CD14-positive monocyte (primary cell): ENCODE data around the gene SLC9A7. TPM values are rescaled to one million over a fixed set of nuclear protein-coding genes. Genes with fewer than 3 reads are reported as not detected.

Experiments
- DNase-seq, 3 donors: peaks; one replicate each; pipeline ENCODE4 v3.0.0-alpha.2; 2011 to 2022
- H2AFZ ChIP-seq: 2 replicates; pipeline ENCODE4 v1.6.0; 2012; ENCODE audit warnings: mild to moderate bottlenecking, low read depth, low read length, inconsistent platforms; ENCODE audit not compliant: insufficient read depth, poor library complexity, severe bottlenecking
- H3K27ac ChIP-seq, 2 donors: 1 replicate in 1 of 2; 2 replicates in 1 of 2; pipeline ENCODE4 v1.5.1; 2012 to 2013; ENCODE audit warnings: low read length in 2 of 2, control low read depth in 1 of 2, inconsistent platforms in 1 of 2, low read depth in 1 of 2, mild to moderate bottlenecking in 1 of 2
- H3K27me3 ChIP-seq, 2 donors: one replicate each; pipeline versions ENCODE4 v1.6.0 to v1.6.1; 2011 to 2013; ENCODE audit warnings: low read length in 2 of 2; ENCODE audit not compliant: control insufficient read depth in 2 of 2, insufficient read depth in 2 of 2
- H3K36me3 ChIP-seq, 2 donors: replicated peaks in 1 of 2; 1 replicate in 1 of 2; 2 replicates in 1 of 2; pipeline versions ENCODE4 v1.5.1 to v1.6.1; 2012 to 2013; ENCODE audit warnings: low read length in 2 of 2, control low read depth in 1 of 2, inconsistent platforms in 1 of 2, mild to moderate bottlenecking in 1 of 2; ENCODE audit not compliant: insufficient read depth in 2 of 2, control insufficient read depth in 1 of 2
- H3K4me1 ChIP-seq, 2 donors: 1 replicate in 1 of 2; 2 replicates in 1 of 2; pipeline versions ENCODE4 v1.5.1 to v1.6.1; 2012 to 2013; ENCODE audit warnings: low read length in 2 of 2, control low read depth in 1 of 2, inconsistent platforms in 1 of 2, mild to moderate bottlenecking in 1 of 2, moderate library complexity in 1 of 2; ENCODE audit not compliant: insufficient read depth in 2 of 2, control insufficient read depth in 1 of 2
- H3K4me2 ChIP-seq: replicated peaks from 2 replicates; pipeline ENCODE3; 2012; ENCODE audit warnings: low read length, moderate library complexity, mild to moderate bottlenecking; ENCODE audit not compliant: poor library complexity, severe bottlenecking; ENCODE audit errors: extremely low read depth
- H3K4me3 ChIP-seq, 3 experiments: fragments of 200-600 bp in 1 of 3; sonication (generic) in 1 of 3; replicated peaks in 1 of 3; 1 replicate in 2 of 3; 2 replicates in 1 of 3; pipeline ENCODE4 v1.5.1; 2011 to 2013; ENCODE audit warnings: low read length in 3 of 3, mild to moderate bottlenecking in 3 of 3, control low read depth in 2 of 3, low read depth in 2 of 3, inconsistent platforms in 1 of 3, moderate library complexity in 1 of 3
- H3K79me2 ChIP-seq: 2 replicates; pipeline ENCODE4 v1.6.0; 2012; ENCODE audit warnings: mild to moderate bottlenecking, control low read depth, inconsistent platforms, low read length, moderate library complexity; ENCODE audit not compliant: insufficient read depth
- H3K9ac ChIP-seq: 2 replicates; pipeline ENCODE4 v1.6.0; 2017; ENCODE audit warnings: low read length, mild to moderate bottlenecking; ENCODE audit not compliant: insufficient read depth, poor library complexity, severe bottlenecking
- H3K9me3 ChIP-seq, 2 donors: replicated peaks in 1 of 2; 1 replicate in 1 of 2; 2 replicates in 1 of 2; pipeline versions ENCODE4 v1.5.1 to v1.6.1; 2012 to 2013; ENCODE audit warnings: low read length in 2 of 2, control low read depth in 1 of 2; ENCODE audit not compliant: control insufficient read depth in 1 of 2, insufficient read depth in 1 of 2
- H4K20me1 ChIP-seq: 2 replicates; pipeline ENCODE4 v1.6.0; 2012; ENCODE audit warnings: mild to moderate bottlenecking, low read length, control low read depth, moderate library complexity; ENCODE audit not compliant: insufficient read depth
- H3K27ac Mint-ChIP-seq, 7 donors: one replicate each; pipeline ENCODE4 v1.8.0; 2020; ENCODE audit warnings: mild to moderate bottlenecking in 7 of 7, mixed read lengths in 7 of 7, moderate library complexity in 6 of 7, inconsistent platforms in 2 of 7
- H3K27me3 Mint-ChIP-seq, 3 donors: one replicate each; pipeline ENCODE4 v1.8.0; 2021 to 2022; ENCODE audit warnings: low read depth in 3 of 3, mild to moderate bottlenecking in 3 of 3, mixed read lengths in 3 of 3, moderate library complexity in 3 of 3, inconsistent platforms in 1 of 3
- H3K36me3 Mint-ChIP-seq, 2 donors: one replicate each; pipeline ENCODE4 v1.8.0; 2020; ENCODE audit warnings: mixed read lengths in 2 of 2, inconsistent platforms in 1 of 2, mild to moderate bottlenecking in 1 of 2
- H3K4me1 Mint-ChIP-seq: one replicate; pipeline ENCODE4 v1.8.0; 2020; ENCODE audit warnings: mild to moderate bottlenecking, mixed read lengths
- H3K4me3 Mint-ChIP-seq, 2 donors: one replicate each; pipeline ENCODE4 v1.8.0; 2020; ENCODE audit warnings: mild to moderate bottlenecking in 2 of 2, mixed read lengths in 2 of 2, moderate library complexity in 1 of 2
- H3K9me3 Mint-ChIP-seq, 7 donors: one replicate each; pipeline ENCODE4 v1.8.0; 2020 to 2022; ENCODE audit warnings: mixed read lengths in 7 of 7, mild to moderate bottlenecking in 6 of 7, moderate library complexity in 6 of 7, inconsistent platforms in 2 of 7
- WGBS: methylation state at CpG from one replicate; pipeline ENCODE4 v1.1.5; 2013; ENCODE audit warnings: missing lambda C conversion rate; ENCODE audit not compliant: insufficient coverage; 5-methylcytosine and 5-hydroxymethylcytosine counted together
- intact Hi-C, 2 donors: fragments of 100-400 bp; cut with micrococcal nuclease; formaldehyde crosslinking; loops; one replicate each; pipeline versions ENCODE4 v1.15.0 to v1.15.1; 2023
- polyA plus RNA-seq, 3 donors: library from polyadenylated mRNA; depleted of rRNA in 1 of 3; unstranded in 2 of 3; stranded (reverse) in 1 of 3; fragments of 300-500 nt in 2 of 3; fragments of >200 nt in 1 of 3; fragmentation: Illumina TruSeq in 2 of 3; gene quantifications; 1 replicate in 2 of 3; 2 replicates in 1 of 3; pipeline ENCODE4 v1.2.3, GENCODE V29; 2012 to 2021
- TF ChIP-seq, protein P1 (sequence below): fragments of 200-600 bp; IDR thresholded peaks from one replicate; pipeline ENCODE4 v1.8.0; 2022; ENCODE audit warnings: antibody characterized with exemption, mild to moderate bottlenecking

The SLC9A7 gene
- polyA plus RNA-seq, 3 donors = 0.73 to 2.0 (median 1.0) TPM

DNA sequence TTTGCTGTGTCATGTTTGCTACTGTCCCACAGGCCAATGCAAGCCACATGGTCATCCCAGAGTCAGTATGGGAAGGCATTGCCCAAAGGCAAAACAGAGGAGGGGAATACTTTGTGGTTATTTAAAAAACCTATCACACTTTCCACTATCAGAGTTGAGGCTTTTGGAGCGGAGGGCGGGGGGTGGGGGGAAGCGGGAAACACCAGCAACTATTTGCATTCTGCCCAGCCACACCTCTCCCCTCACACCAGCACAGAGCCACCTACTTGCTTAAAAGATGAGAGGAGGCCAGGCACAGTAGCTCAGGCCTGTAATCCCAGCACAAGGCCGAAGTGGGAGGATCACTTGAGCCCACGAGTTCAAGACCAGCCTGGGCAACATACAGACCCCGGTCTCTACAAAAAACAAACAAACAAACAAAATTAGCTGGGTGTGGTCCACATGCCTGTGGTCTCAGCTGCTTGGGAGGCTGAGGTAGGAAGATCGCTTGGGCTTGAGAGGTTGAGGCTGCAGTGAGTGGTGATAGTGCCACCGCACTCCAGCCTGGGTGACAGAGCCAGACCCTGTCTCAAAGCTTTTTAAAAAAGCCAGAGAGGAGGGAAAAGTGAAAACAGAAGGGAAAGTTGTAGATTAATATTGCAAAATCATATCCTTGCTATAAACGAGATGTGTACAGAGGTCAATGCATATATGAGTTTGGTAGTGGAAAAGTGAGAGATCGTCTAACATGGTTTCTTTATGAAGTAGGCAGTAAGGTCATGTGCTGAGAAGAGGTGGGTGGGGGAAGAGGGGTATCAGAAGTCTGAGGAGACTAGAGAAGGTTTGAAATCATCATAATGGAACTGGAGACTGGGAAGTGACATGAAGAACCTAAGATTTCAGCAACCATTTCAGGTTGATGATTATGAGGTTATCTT is 187.2 kb downstream of the SLC9A7 start:
- H3K4me2 ChIP-seq = no peak overlapping the region
- H3K36me3 Mint-ChIP-seq = peaks cover 0 to 1% of the 10 kb centered on the region in 2 donors

DNA sequence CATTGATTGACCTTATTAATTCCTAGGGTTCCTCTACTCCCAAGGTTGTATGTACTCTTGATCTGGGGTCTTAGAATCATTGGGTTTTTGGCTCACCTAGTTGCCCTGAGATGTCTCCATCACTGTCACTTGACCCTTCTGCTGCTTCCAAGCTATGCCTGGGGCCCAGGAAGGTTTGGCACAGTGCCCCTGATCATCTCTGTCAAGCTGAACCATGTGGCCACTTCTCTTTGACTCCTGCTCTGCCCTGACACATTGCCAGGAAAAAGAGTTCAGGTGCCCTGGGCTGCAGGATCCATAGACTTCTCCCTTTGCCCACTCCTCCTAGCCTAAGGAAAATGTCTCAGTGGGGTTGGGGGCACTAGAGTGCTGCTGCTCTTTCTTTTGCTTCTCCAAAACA is 189.3 kb downstream of the SLC9A7 start:
- no peak overlapping the region for H3K4me2 ChIP-seq
- Mint-ChIP-seq H3K27me3 (peaks cover 3 to 13% (median 9%) of the 10 kb centered on the region in 3 donors), H3K36me3 (no peaks in the 10 kb centered on the region), H3K4me3 (no peak overlapping the region), H3K27ac (no peak overlapping the region), H3K9me3 (peaks cover 0 to 8% (median 2%) of the 10 kb centered on the region in 7 donors), H3K4me1 (peaks cover 17% of the 10 kb centered on the region)
- H3K36me3 ChIP-seq = no peaks in the 10 kb centered on the region
- H3K9ac ChIP-seq = no peak overlapping the region
- intact Hi-C loops = loop anchor here in 1 of 2 donors (10.0 kb wide), 1 partner anchor 55 kb away; no protein-coding TSS in a partner anchor
- peaks cover 0 to 2% of the 10 kb centered on the region in 2 donors for H3K27me3 ChIP-seq
- no peak overlapping the region for H2AFZ ChIP-seq
- H3K9me3 ChIP-seq = peaks cover 0 to 5% of the 10 kb centered on the region in 2 donors
- H4K20me1 ChIP-seq = no peaks in the 10 kb centered on the region
- TF ChIP-seq, protein P1, sequence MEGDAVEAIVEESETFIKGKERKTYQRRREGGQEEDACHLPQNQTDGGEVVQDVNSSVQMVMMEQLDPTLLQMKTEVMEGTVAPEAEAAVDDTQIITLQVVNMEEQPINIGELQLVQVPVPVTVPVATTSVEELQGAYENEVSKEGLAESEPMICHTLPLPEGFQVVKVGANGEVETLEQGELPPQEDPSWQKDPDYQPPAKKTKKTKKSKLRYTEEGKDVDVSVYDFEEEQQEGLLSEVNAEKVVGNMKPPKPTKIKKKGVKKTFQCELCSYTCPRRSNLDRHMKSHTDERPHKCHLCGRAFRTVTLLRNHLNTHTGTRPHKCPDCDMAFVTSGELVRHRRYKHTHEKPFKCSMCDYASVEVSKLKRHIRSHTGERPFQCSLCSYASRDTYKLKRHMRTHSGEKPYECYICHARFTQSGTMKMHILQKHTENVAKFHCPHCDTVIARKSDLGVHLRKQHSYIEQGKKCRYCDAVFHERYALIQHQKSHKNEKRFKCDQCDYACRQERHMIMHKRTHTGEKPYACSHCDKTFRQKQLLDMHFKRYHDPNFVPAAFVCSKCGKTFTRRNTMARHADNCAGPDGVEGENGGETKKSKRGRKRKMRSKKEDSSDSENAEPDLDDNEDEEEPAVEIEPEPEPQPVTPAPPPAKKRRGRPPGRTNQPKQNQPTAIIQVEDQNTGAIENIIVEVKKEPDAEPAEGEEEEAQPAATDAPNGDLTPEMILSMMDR = no peak
- no peak overlapping the region for H3K4me3 ChIP-seq
- H3K4me1 ChIP-seq = peaks cover 19 to 23% of the 10 kb centered on the region in 2 donors
- DNase-seq = no peak
- H3K79me2 ChIP-seq = no peaks in the 10 kb centered on the region
- H3K27ac ChIP-seq = no peak overlapping the region

More for the DNA sequence above, 187.2 kb downstream of the SLC9A7 start:
- Histone ChIP-seq H2AFZ (no peak overlapping the region), H3K27me3 (peaks cover 0 to 7% of the 10 kb centered on the region in 2 donors), H4K20me1 (no peaks in the 10 kb centered on the region), H3K27ac (no peak overlapping the region), H3K79me2 (no peaks in the 10 kb centered on the region), H3K4me3 (no peak overlapping the region), H3K9ac (no peak overlapping the region), H3K4me1 (peaks cover 33 to 41% of the 10 kb centered on the region in 2 donors), H3K9me3 (peaks cover 0 to 5% of the 10 kb centered on the region in 2 donors), H3K36me3 (no peaks in the 10 kb centered on the region)
- TF ChIP-seq, protein P1 = no peak
- Mint-ChIP-seq H3K27ac (peak overlapping the region in 1 of 7 donors; percentile 8), H3K4me3 (no peak overlapping the region), H3K4me1 (peaks cover 31% of the 10 kb centered on the region), H3K9me3 (peaks cover 0 to 12% (median 2%) of the 10 kb centered on the region in 7 donors), H3K27me3 (peaks cover 3 to 21% (median 19%) of the 10 kb centered on the region in 3 donors)
- intact Hi-C loops = loop anchor here in 1 of 2 donors (10.0 kb wide), 1 partner anchor 53 kb away; no protein-coding TSS in a partner anchor
- WGBS = 50% methylated on average over 1 of the region's 10 CpGs
- no peak for DNase-seq
